GM12892 (cell line): ENCODE results near the gene VSIG8.

Experiments
- POLR2A ChIP-seq: IDR thresholded peaks from 2 replicates; pipeline ENCODE4 v1.6.1; 2011; ENCODE audit warnings: low read depth, low read length, control low read depth
- POLR2AphosphoS5 ChIP-seq: IDR thresholded peaks from 2 replicates; pipeline ENCODE4 v1.6.1; 2011; ENCODE audit warnings: low read depth, low read length, control low read depth
- TAF1 ChIP-seq: IDR thresholded peaks from 2 replicates; pipeline ENCODE4 v1.6.1; 2011; ENCODE audit warnings: low read depth, mild to moderate bottlenecking, control low read depth, low read length, borderline replicate concordance

- TF ChIP-seq POLR2A (no peak), TAF1 (no peak), POLR2AphosphoS5 (no peak)
These were observed 426 bp downstream of the VSIG8 start for GRCh38 chr1:159862031-159862430.
